Smooth muscle cell (in vitro differentiated cells): Measurements from ENCODE around the gene SPOCK3. TPM values are rescaled to one million over a fixed set of nuclear protein-coding genes. Genes with fewer than 3 reads are reported as not detected.

Experiments used
- DNase-seq: peaks from one replicate; lab custom pipeline; 2025; ENCODE audit not compliant: unreplicated experiment; lab: John Stamatoyannopoulos, UW
- H2AFZ ChIP-seq: fragments of 200-600 bp; sonication (generic); 2 replicates; pipeline ENCODE4 v1.6.0; 2016; ENCODE audit warnings: antibody characterized with exemption, low read depth, mild to moderate bottlenecking
- H3F3A ChIP-seq: fragments of 200-600 bp; sonication (generic); 2 replicates; pipeline ENCODE4 v1.6.0; 2017; ENCODE audit warnings: antibody characterized with exemption, low read depth
- H3K27ac ChIP-seq: fragments of 200-600 bp; sonication (generic); 2 replicates; pipeline ENCODE4 v1.5.1; 2016; ENCODE audit warnings: low read depth, mild to moderate bottlenecking
- H3K27me3 ChIP-seq: fragments of 200-600 bp; sonication (generic); 2 replicates; pipeline ENCODE4 v1.6.1; 2016; ENCODE audit warnings: low read depth, mild to moderate bottlenecking
- H3K36me3 ChIP-seq: fragments of 200-600 bp; sonication (generic); 2 replicates; pipeline ENCODE4 v1.5.1; 2016; ENCODE audit warnings: low read depth
- H3K4me1 ChIP-seq: fragments of 200-600 bp; sonication (generic); 2 replicates; pipeline ENCODE4 v1.5.1; 2016; ENCODE audit warnings: low read depth
- H3K4me2 ChIP-seq: fragments of 200-600 bp; sonication (generic); 2 replicates; pipeline ENCODE4 v1.6.0; 2016; ENCODE audit warnings: mild to moderate bottlenecking
- H3K4me3 ChIP-seq: fragments of 200-600 bp; sonication (generic); 2 replicates; pipeline ENCODE4 v1.5.1; 2016; ENCODE audit warnings: mild to moderate bottlenecking
- H3K79me2 ChIP-seq: fragments of 200-600 bp; sonication (generic); 2 replicates; pipeline ENCODE4 v1.6.0; 2016; ENCODE audit warnings: low read depth, mild to moderate bottlenecking
- H3K9ac ChIP-seq: fragments of 200-600 bp; sonication (generic); 2 replicates; pipeline ENCODE4 v1.6.0; 2016; ENCODE audit warnings: low read depth
- H3K9me3 ChIP-seq: fragments of 200-600 bp; sonication (generic); replicated peaks from 2 replicates; pipeline ENCODE4 v1.5.1; 2016; ENCODE audit warnings: low read depth
- H4K20me1 ChIP-seq: fragments of 200-600 bp; sonication (generic); 2 replicates; pipeline ENCODE4 v1.6.0; 2016; ENCODE audit warnings: low read depth
- CTCF ChIP-seq: fragments of 200-600 bp; sonication (generic); IDR thresholded peaks from 2 replicates; pipeline ENCODE4 v1.5.1; 2017; ENCODE audit warnings: borderline replicate concordance, mild to moderate bottlenecking, antibody characterized with exemption; ENCODE audit not compliant: insufficient read depth, poor library complexity, severe bottlenecking
- WGBS: methylation state at CpG from one replicate; pipeline ENCODE4 v1.1.7; 2016; ENCODE audit warnings: low lambda C conversion rate; 5-methylcytosine and 5-hydroxymethylcytosine counted together
- polyA plus RNA-seq: library from polyadenylated mRNA; unstranded; fragments of >200 nt; fragmentation: Nextera tagmentation; extraction: Ambion mirVana; gene quantifications from 2 replicates; pipeline ENCODE4 v1.2.1, GENCODE V29; 2016
- total RNA-seq: library from RNA; depleted of rRNA; stranded (reverse); fragments of >200 nt; gene quantifications from 2 replicates; pipeline ENCODE4 v1.2.3, GENCODE V29; 2014

The SPOCK3 gene
- total and polyA plus RNA-seq, 2 experiments from 2014 or later, result 0.49 TPM; not detected in 1

- Histone ChIP-seq H4K20me1 (no peaks in the 10 kb centered on the region), H3K36me3 (no peaks in the 10 kb centered on the region), H3K9me3 (no peaks in the 10 kb centered on the region), H3K4me1 (no peaks in the 10 kb centered on the region), H3F3A (no peaks in the 10 kb centered on the region), H3K79me2 (no peaks in the 10 kb centered on the region), H2AFZ (no peak overlapping the region), H3K27ac (peak overlapping the region; percentile 18), H3K9ac (no peak overlapping the region), H3K4me2 (no peak overlapping the region), H3K4me3 (no peak overlapping the region), H3K27me3 (no peaks in the 10 kb centered on the region)
- no peak for TF ChIP-seq CTCF
- DNase-seq, result no peak
- 66% methylated on average over 4 of the region's 4 CpGs for WGBS
Observed at GRCh38 chr4:167117273-167117672, 117.0 kb downstream of the SPOCK3 start.

- Histone ChIP-seq H3K9me3 (no peaks in the 10 kb centered on the region), H2AFZ (no peak overlapping the region), H3K27ac (peak overlapping the region; percentile 38), H3K9ac (no peak overlapping the region), H3K79me2 (no peaks in the 10 kb centered on the region), H3K4me3 (no peak overlapping the region), H3K27me3 (no peaks in the 10 kb centered on the region), H3K36me3 (no peaks in the 10 kb centered on the region), H3K4me2 (peak overlapping the region; percentile 27), H4K20me1 (no peaks in the 10 kb centered on the region), H3F3A (no peaks in the 10 kb centered on the region), H3K4me1 (no peaks in the 10 kb centered on the region)
- WGBS, result 39% methylated on average over 4 of the region's 4 CpGs
- no peak for TF ChIP-seq CTCF
- no peak for DNase-seq
Observed at GRCh38 chr4:167114416-167114971, 119.8 kb downstream of the SPOCK3 start.

- no peaks in the 10 kb centered on the region for H3K79me2 ChIP-seq
- no peak overlapping the region for H3K4me2 ChIP-seq
- no peaks in the 10 kb centered on the region for H3F3A ChIP-seq
- no peak for DNase-seq
- H3K4me1 ChIP-seq, result no peaks in the 10 kb centered on the region
- 92% methylated on average over 1 of the region's 1 CpG for WGBS
- H3K4me3 ChIP-seq, result no peak overlapping the region
- no peaks in the 10 kb centered on the region for H3K36me3 ChIP-seq
- H3K9ac ChIP-seq, result no peak overlapping the region
- H2AFZ ChIP-seq, result no peak overlapping the region
- H3K27ac ChIP-seq, result no peak overlapping the region
- H3K27me3 ChIP-seq, result no peaks in the 10 kb centered on the region
- H4K20me1 ChIP-seq, result no peaks in the 10 kb centered on the region
- no peaks in the 10 kb centered on the region for H3K9me3 ChIP-seq
- no peak for TF ChIP-seq CTCF
Observed at GRCh38 chr4:167111622-167112021, 122.7 kb downstream of the SPOCK3 start.

GRCh38 chr4:167111092-167111491 is 123.2 kb downstream of the SPOCK3 start:
- Histone ChIP-seq H3K36me3 (no peaks in the 10 kb centered on the region), H3K4me3 (no peak overlapping the region), H3K4me1 (no peaks in the 10 kb centered on the region), H3K27ac (no peak overlapping the region), H3K27me3 (no peaks in the 10 kb centered on the region), H3K9ac (no peak overlapping the region), H3K4me2 (no peak overlapping the region), H3F3A (no peaks in the 10 kb centered on the region), H4K20me1 (no peaks in the 10 kb centered on the region), H3K9me3 (no peaks in the 10 kb centered on the region), H3K79me2 (no peaks in the 10 kb centered on the region), H2AFZ (no peak overlapping the region)
- WGBS, result 78% methylated on average over 2 of the region's 2 CpGs
- no peak for DNase-seq
- no peak for TF ChIP-seq CTCF
